Mucosa of stomach (tissue), 1 donor: ENCODE results near the gene CFAP74.

ENCODE experiments used
- H3K27me3 ChIP-seq: one replicate; pipeline ENCODE4 v1.7.0; 2013; ENCODE audit warnings: mild to moderate bottlenecking, low read length; ENCODE audit not compliant: control insufficient read depth, insufficient read depth
- H3K36me3 ChIP-seq: one replicate; pipeline ENCODE4 v1.7.0; 2013; ENCODE audit warnings: low read length; ENCODE audit not compliant: control insufficient read depth, insufficient read depth
- H3K4me1 ChIP-seq: one replicate; pipeline ENCODE4 v1.7.0; 2013; ENCODE audit warnings: mild to moderate bottlenecking, low read length; ENCODE audit not compliant: control insufficient read depth, insufficient read depth
- H3K4me3 ChIP-seq: one replicate; pipeline ENCODE4 v1.7.0; 2013; ENCODE audit warnings: low read length
- H3K9ac ChIP-seq: one replicate; pipeline ENCODE4 v1.7.0; 2013; ENCODE audit warnings: mild to moderate bottlenecking, low read length, moderate library complexity
- H3K9me3 ChIP-seq: one replicate; pipeline ENCODE4 v1.7.0; 2013; ENCODE audit warnings: mild to moderate bottlenecking, low read length, moderate library complexity; ENCODE audit not compliant: control insufficient read depth
- donor health status: Pancreatic carcinoma.

Gene CFAP74

GRCh38 chr1:2046953-2047748 lies 43.6 kb upstream of the CFAP74 start:
- H3K27me3 ChIP-seq, result peaks cover 30% of the 10 kb centered on the region
- no peak overlapping the region for H3K9ac ChIP-seq
- no peaks in the 10 kb centered on the region for H3K9me3 ChIP-seq
- peaks cover 52% of the 10 kb centered on the region for H3K4me1 ChIP-seq
- H3K4me3 ChIP-seq, result no peak overlapping the region
- H3K36me3 ChIP-seq, result no peaks in the 10 kb centered on the region

- Histone ChIP-seq H3K9me3 (no peaks in the 10 kb centered on the region), H3K9ac (no peak overlapping the region), H3K27me3 (peaks cover 30% of the 10 kb centered on the region), H3K4me3 (no peak overlapping the region), H3K36me3 (no peaks in the 10 kb centered on the region), H3K4me1 (peaks cover 44% of the 10 kb centered on the region)
These were observed 42.8 kb upstream of the CFAP74 start for GRCh38 chr1:2046174-2046917.

GRCh38 chr1:2045468-2046173 lies 42.0 kb upstream of the CFAP74 start:
- Histone ChIP-seq H3K36me3 (no peaks in the 10 kb centered on the region), H3K4me1 (peaks cover 44% of the 10 kb centered on the region), H3K9me3 (no peaks in the 10 kb centered on the region), H3K4me3 (no peak overlapping the region), H3K27me3 (peaks cover 33% of the 10 kb centered on the region), H3K9ac (no peak overlapping the region)

GRCh38 chr1:2044510-2045319 lies 41.1 kb upstream of the CFAP74 start:
- H3K4me3 ChIP-seq, result no peak overlapping the region
- no peaks in the 10 kb centered on the region for H3K36me3 ChIP-seq
- H3K27me3 ChIP-seq, result peaks cover 32% of the 10 kb centered on the region
- H3K9ac ChIP-seq, result no peak overlapping the region
- H3K9me3 ChIP-seq, result no peaks in the 10 kb centered on the region
- peaks cover 44% of the 10 kb centered on the region for H3K4me1 ChIP-seq

GRCh38 chr1:2043886-2044285 lies 40.3 kb upstream of the CFAP74 start:
- Histone ChIP-seq H3K4me1 (peaks cover 36% of the 10 kb centered on the region), H3K27me3 (peaks cover 26% of the 10 kb centered on the region), H3K9me3 (no peaks in the 10 kb centered on the region), H3K36me3 (no peaks in the 10 kb centered on the region), H3K9ac (no peak overlapping the region), H3K4me3 (no peak overlapping the region)

GRCh38 chr1:2042830-2043773 lies 39.5 kb upstream of the CFAP74 start:
- Histone ChIP-seq H3K9ac (no peak overlapping the region), H3K9me3 (no peaks in the 10 kb centered on the region), H3K27me3 (peaks cover 33% of the 10 kb centered on the region), H3K36me3 (no peaks in the 10 kb centered on the region), H3K4me3 (no peak overlapping the region), H3K4me1 (peaks cover 28% of the 10 kb centered on the region)

GRCh38 chr1:2041887-2042286 lies 38.3 kb upstream of the CFAP74 start:
- H3K4me1 ChIP-seq, result peaks cover 16% of the 10 kb centered on the region
- H3K4me3 ChIP-seq, result no peak overlapping the region

GRCh38 chr1:2041305-2041704 lies 37.7 kb upstream of the CFAP74 start:
- no peaks in the 10 kb centered on the region for H3K36me3 ChIP-seq
- peaks cover 24% of the 10 kb centered on the region for H3K27me3 ChIP-seq

More at GRCh38 chr1:2041887-2042286, 38.3 kb upstream of the CFAP74 start:
- peaks cover 24% of the 10 kb centered on the region for H3K27me3 ChIP-seq
- H3K9ac ChIP-seq, result no peak overlapping the region
- H3K36me3 ChIP-seq, result no peaks in the 10 kb centered on the region
- H3K9me3 ChIP-seq, result no peaks in the 10 kb centered on the region

GRCh38 chr1:2039251-2039650 lies 35.7 kb upstream of the CFAP74 start:
- Histone ChIP-seq H3K4me3 (no peak overlapping the region), H3K9me3 (no peaks in the 10 kb centered on the region), H3K36me3 (no peaks in the 10 kb centered on the region), H3K9ac (no peak overlapping the region), H3K27me3 (peaks cover 18% of the 10 kb centered on the region), H3K4me1 (peaks cover 7% of the 10 kb centered on the region)

More at GRCh38 chr1:2041305-2041704, 37.7 kb upstream of the CFAP74 start:
- H3K9me3 ChIP-seq, result no peaks in the 10 kb centered on the region
- H3K9ac ChIP-seq, result no peak overlapping the region
- H3K4me3 ChIP-seq, result no peak overlapping the region
- peaks cover 14% of the 10 kb centered on the region for H3K4me1 ChIP-seq

GRCh38 chr1:2038229-2038628 lies 34.6 kb upstream of the CFAP74 start:
- Histone ChIP-seq H3K36me3 (no peaks in the 10 kb centered on the region), H3K9ac (no peak overlapping the region), H3K9me3 (no peaks in the 10 kb centered on the region), H3K4me3 (no peak overlapping the region), H3K27me3 (peaks cover 13% of the 10 kb centered on the region), H3K4me1 (peaks cover 3% of the 10 kb centered on the region)
